IMR-90 (cell line): Measurements from ENCODE around the gene CPB2. TPM values are rescaled to one million over a fixed set of nuclear protein-coding genes. Genes with fewer than 3 reads are reported as not detected.

Experiments
- ATAC-seq: fragments of 200-7000 bp; cut with Tn5 transposase; 2 replicates; pipeline ENCODE4 v1.9.1; 2020; ENCODE audit warnings: low read depth, mild to moderate bottlenecking, moderate library complexity
- BruUV-seq: library from RNA; stranded (reverse); fragments of 400-500 nt; replicated peaks from 2 replicates; lab custom pipeline; 2021; lab: Mats Ljungman, UMichigan
- CTCF ChIA-PET: fragments of 300-600 bp; formaldehyde crosslinking; extraction: SDS; loops from one replicate; lab custom pipeline; 2021; ENCODE audit warnings: antibody characterized with exemption; lab: Yijun Ruan, JAX
- POLR2A ChIA-PET: fragments of 300-600 bp; sonication (Branson Sonifier 250); formaldehyde crosslinking; loops from one replicate; lab custom pipeline; 2022; ENCODE audit warnings: antibody characterized with exemption; ENCODE audit not compliant: unreplicated experiment; lab: Charles Lee
- DNase-seq: peaks from one replicate; pipeline ENCODE4 v3.0.0; 2013
- H2AFZ ChIP-seq: replicated peaks from 2 replicates; pipeline ENCODE3; 2013; ENCODE audit warnings: low read length, mild to moderate bottlenecking; ENCODE audit not compliant: poor library complexity
- H2AK5ac ChIP-seq: 2 replicates; pipeline ENCODE4 v1.6.1; 2013; ENCODE audit warnings: low read depth, low read length, inconsistent platforms
- H2AK9ac ChIP-seq: replicated peaks from 2 replicates; pipeline ENCODE3; 2013; ENCODE audit warnings: mild to moderate bottlenecking, low read depth, low read length, moderate library complexity; ENCODE audit not compliant: poor library complexity
- H2BK120ac ChIP-seq: 2 replicates; pipeline ENCODE4 v1.6.1; 2013; ENCODE audit warnings: low read depth, low read length, inconsistent platforms
- H2BK15ac ChIP-seq: 3 replicates; pipeline ENCODE4 v1.6.1; 2013; ENCODE audit warnings: low read depth, low read length, inconsistent platforms
- H2BK20ac ChIP-seq: 2 replicates; pipeline ENCODE4 v1.6.1; 2013; ENCODE audit warnings: low read depth, mild to moderate bottlenecking, inconsistent platforms, low read length, moderate library complexity
- H2BK5ac ChIP-seq: 2 replicates; pipeline ENCODE4 v1.6.1; 2013; ENCODE audit warnings: mild to moderate bottlenecking, low read depth, low read length, inconsistent platforms; ENCODE audit not compliant: poor library complexity, severe bottlenecking
- H3K14ac ChIP-seq: replicated peaks from 2 replicates; pipeline ENCODE4 v1.6.1; 2013; ENCODE audit warnings: low read depth, low read length, inconsistent platforms
- H3K18ac ChIP-seq: 2 replicates; pipeline ENCODE4 v1.6.1; 2013; ENCODE audit warnings: low read depth, low read length, control low read depth
- H3K23ac ChIP-seq: 2 replicates; pipeline ENCODE4 v1.6.1; 2013; ENCODE audit warnings: low read depth, low read length, inconsistent platforms
- H3K27ac ChIP-seq: 2 replicates; pipeline ENCODE4 v1.5.1; 2013; ENCODE audit warnings: mild to moderate bottlenecking, control low read depth, low read length; ENCODE audit not compliant: insufficient read depth
- H3K27me3 ChIP-seq: 2 replicates; pipeline ENCODE4 v1.6.1; 2013; ENCODE audit warnings: low read length; ENCODE audit not compliant: control insufficient read depth, insufficient read depth
- H3K36me3 ChIP-seq: 2 replicates; pipeline ENCODE4 v1.6.1; 2013; ENCODE audit warnings: low read length, mixed read lengths; ENCODE audit not compliant: control insufficient read depth, insufficient read depth
- H3K4ac ChIP-seq: 2 replicates; pipeline ENCODE4 v1.6.1; 2013; ENCODE audit warnings: low read depth, low read length, inconsistent platforms
- H3K4me1 ChIP-seq: 2 replicates; pipeline ENCODE4 v1.6.1; 2013; ENCODE audit warnings: low read length, mixed read lengths; ENCODE audit not compliant: control insufficient read depth, insufficient read depth
- H3K4me2 ChIP-seq: 2 replicates; pipeline ENCODE4 v1.6.1; 2013; ENCODE audit warnings: low read depth, mild to moderate bottlenecking, control low read depth, low read length, moderate library complexity
- H3K4me3 ChIP-seq: 2 replicates; pipeline ENCODE4 v1.5.1; 2013; ENCODE audit warnings: low read depth, mild to moderate bottlenecking, control low read depth, low read length, moderate library complexity; ENCODE audit not compliant: insufficient read depth
- H3K56ac ChIP-seq: 2 replicates; pipeline ENCODE4 v1.6.1; 2013; ENCODE audit warnings: low read length, inconsistent platforms; ENCODE audit not compliant: insufficient read depth; ENCODE audit errors: extremely low read depth
- H3K79me1 ChIP-seq, 2 experiments: 2 replicates each; pipeline ENCODE4 v1.6.1; 2013; ENCODE audit warnings: low read length in 2 of 2, inconsistent platforms in 1 of 2, low read depth in 1 of 2
- H3K9ac ChIP-seq: 2 replicates; pipeline ENCODE4 v1.6.1; 2013; ENCODE audit warnings: low read depth, low read length, control low read depth
- H3K9me1 ChIP-seq: 2 replicates; pipeline ENCODE4 v1.6.1; 2013; ENCODE audit warnings: low read length, inconsistent platforms; ENCODE audit not compliant: insufficient read depth
- H3K9me3 ChIP-seq: 2 replicates; pipeline ENCODE4 v1.6.1; 2013; ENCODE audit warnings: low read length; ENCODE audit not compliant: control insufficient read depth, insufficient read depth
- H4K20me1 ChIP-seq: 2 replicates; pipeline ENCODE4 v1.6.1; 2013; ENCODE audit warnings: low read length, inconsistent platforms; ENCODE audit not compliant: insufficient read depth
- H4K5ac ChIP-seq: 2 replicates; pipeline ENCODE4 v1.6.1; 2013; ENCODE audit warnings: mild to moderate bottlenecking, low read depth, low read length, control low read depth
- H4K8ac ChIP-seq, 2 experiments: 2 replicates each; pipeline ENCODE4 v1.6.1; 2013; ENCODE audit warnings: low read depth in 2 of 2, low read length in 2 of 2, control low read depth in 1 of 2, inconsistent platforms in 1 of 2
- H4K91ac ChIP-seq: 2 replicates; pipeline ENCODE4 v1.6.1; 2013; ENCODE audit warnings: low read depth, low read length, inconsistent platforms; ENCODE audit not compliant: insufficient read depth
- BHLHE40 ChIP-seq: fragments of 150-350 bp; IDR thresholded peaks from 2 replicates; pipeline ENCODE4 v1.6.1; 2016; ENCODE audit warnings: mild to moderate bottlenecking, low read depth, low read length
- CEBPB ChIP-seq: IDR thresholded peaks from 2 replicates; pipeline ENCODE4 v1.6.1; 2012; ENCODE audit warnings: low read depth, low read length, improper control_type of control experiment
- CHD1 ChIP-seq: IDR thresholded peaks from 2 replicates; pipeline ENCODE4 v1.6.1; 2012; ENCODE audit warnings: low read depth, low read length, improper control_type of control experiment
- CTCF ChIP-seq: conservative IDR thresholded peaks from 2 replicates; pipeline ENCODE4 v1.5.1; 2012; ENCODE audit warnings: mild to moderate bottlenecking, low read depth, low read length, improper control_type of control experiment
- ELK1 ChIP-seq: fragments of 150-350 bp; IDR thresholded peaks from 2 replicates; pipeline ENCODE4 v1.6.1; 2016; ENCODE audit warnings: low read depth, mild to moderate bottlenecking, low read length, moderate library complexity, borderline replicate concordance
- FOS ChIP-seq: fragments of 150-350 bp; IDR thresholded peaks from 2 replicates; pipeline ENCODE4 v1.6.1; 2016; ENCODE audit warnings: low read depth, low read length
- MAZ ChIP-seq: IDR thresholded peaks from 2 replicates; pipeline ENCODE4 v1.6.1; 2012; ENCODE audit warnings: low read depth, mild to moderate bottlenecking, low read length, improper control_type of control experiment, moderate library complexity, borderline replicate concordance
- MXI1 ChIP-seq: IDR thresholded peaks from 2 replicates; pipeline ENCODE4 v1.6.1; 2012; ENCODE audit warnings: low read depth, mild to moderate bottlenecking, low read length, moderate library complexity, borderline replicate concordance
- NFE2L2 ChIP-seq: fragments of 150-350 bp; IDR thresholded peaks from 2 replicates; pipeline ENCODE4 v1.6.1; 2016; ENCODE audit warnings: low read depth, mild to moderate bottlenecking, low read length
- POLR2A ChIP-seq: IDR thresholded peaks from 2 replicates; pipeline ENCODE4 v1.6.1; 2012; ENCODE audit warnings: mild to moderate bottlenecking, low read depth, low read length
- RAD21 ChIP-seq: IDR thresholded peaks from 2 replicates; pipeline ENCODE4 v1.6.1; 2012; ENCODE audit warnings: low read length, improper control_type of control experiment
- RCOR1 ChIP-seq: IDR thresholded peaks from 2 replicates; pipeline ENCODE4 v1.6.1; 2012; ENCODE audit warnings: mild to moderate bottlenecking, low read length, improper control_type of control experiment; ENCODE audit not compliant: insufficient replicate concordance
- RFX5 ChIP-seq: IDR thresholded peaks from 2 replicates; pipeline ENCODE4 v1.8.0; 2012; ENCODE audit warnings: low read depth, mild to moderate bottlenecking, low read length, moderate library complexity
- SMC3 ChIP-seq: fragments of 150-350 bp; IDR thresholded peaks from 2 replicates; pipeline ENCODE4 v1.6.1; 2016; ENCODE audit warnings: low read depth, mild to moderate bottlenecking, antibody characterized with exemption, low read length, moderate library complexity
- USF2 ChIP-seq: fragments of 150-350 bp; IDR thresholded peaks from 2 replicates; pipeline ENCODE4 v1.6.1; 2017; ENCODE audit warnings: mild to moderate bottlenecking, antibody characterized with exemption, low read length, low read depth
- WGBS, 2 experiments: methylation state at CpG; one replicate each; pipeline versions ENCODE4 v1.1.5 to v1.1.7; 2013; ENCODE audit warnings: missing lambda C conversion rate in 2 of 2; ENCODE audit not compliant: insufficient read length in 1 of 2; ENCODE audit errors: extremely low coverage in 2 of 2; 5-methylcytosine and 5-hydroxymethylcytosine counted together
- dilution Hi-C: fragments of 300-500 bp; cut with HindIII; formaldehyde crosslinking; loops from one replicate; pipeline ENCODE4 v1.14.3; 2018; ENCODE audit warnings: low sequenced_read_pairs; ENCODE audit not compliant: unreplicated experiment
- in situ Hi-C: fragments of 300-500 bp; cut with MboI; formaldehyde crosslinking; loops from 3 replicates; pipeline ENCODE4 v1.14.3; 2019; ENCODE audit warnings: low sequenced_read_pairs, inconsistent platforms, mixed read lengths
- intact Hi-C: fragments of 100-400 bp; cut with micrococcal nuclease; formaldehyde crosslinking; loops from 2 replicates; pipeline ENCODE4 v1.10.0; 2022
- polyA plus RNA-seq, 3 experiments: library from polyadenylated mRNA; depleted of rRNA; stranded (reverse); fragments of >200 nt; gene quantifications; 2 replicates each; pipeline ENCODE4 v1.2.3, GENCODE V29; 2012; ENCODE audit warnings: low replicate concordance in 1 of 3
- total RNA-seq: library from RNA; depleted of rRNA; stranded (reverse); fragments of >200 nt; gene quantifications from 2 replicates; pipeline ENCODE4 v1.2.3, GENCODE V29; 2012

Gene CPB2
- total and polyA plus RNA-seq, 2 of the 4 experiments (the other 2 are of a cell fraction): not detected

- no peak overlapping the region for H2AK9ac ChIP-seq
- no peak overlapping the region for H3K4me3 ChIP-seq
- no peak overlapping the region for H4K8ac ChIP-seq
- ATAC-seq (no peak), DNase-seq (no peak)
- H4K5ac ChIP-seq: no peak overlapping the region
- H3K18ac ChIP-seq: no peak overlapping the region
- dilution Hi-C loops (no loop called here), in situ Hi-C loops (no loop called here), intact Hi-C loops (loop anchor here (5.0 kb wide), 1 partner anchor 43 kb away; no protein-coding TSS in a partner anchor)
- no peak overlapping the region for H3K27ac ChIP-seq
- H3K27me3 ChIP-seq: no peaks in the 10 kb centered on the region
- peaks cover 25 to 33% of the 10 kb centered on the region in 2 experiments for H3K79me1 ChIP-seq
- no peak overlapping the region for H3K9ac ChIP-seq
- H2BK120ac ChIP-seq: no peak overlapping the region
- ChIA-PET CTCF (interaction anchor here (0.6 kb wide), 1 partner anchor 92 kb away, joined by 3 read pairs; no protein-coding TSS in a partner anchor), POLR2A (no interaction called here)
- peaks cover 5% of the 10 kb centered on the region for H3K4me1 ChIP-seq
- no peak overlapping the region for H3K56ac ChIP-seq
- no peak overlapping the region for H2AK5ac ChIP-seq
- no peak overlapping the region for H2BK5ac ChIP-seq
- no peak for TF ChIP-seq RFX5
- TF ChIP-seq FOS: no peak
- no peak for TF ChIP-seq RAD21
- no peak for TF ChIP-seq ELK1
- TF ChIP-seq SMC3: no peak
- no peak for TF ChIP-seq CHD1
- TF ChIP-seq CEBPB: no peak
- TF ChIP-seq CTCF: no peak
- no peak for TF ChIP-seq POLR2A
- TF ChIP-seq MAZ: no peak
- no peak for TF ChIP-seq USF2
- TF ChIP-seq MXI1: no peak
- TF ChIP-seq BHLHE40: no peak
- no peak for TF ChIP-seq NFE2L2
- TF ChIP-seq RCOR1: no peak
- H4K20me1 ChIP-seq: peaks cover 15% of the 10 kb centered on the region; the same call in 1 of the 2 replicates
- H2BK20ac ChIP-seq: no peak overlapping the region
- BruUV-seq: no TSS peak
- H3K14ac ChIP-seq: no peak overlapping the region
- peaks cover 9% of the 10 kb centered on the region; the same call in 1 of the 2 replicates for H3K9me1 ChIP-seq
- H3K4ac ChIP-seq: no peak overlapping the region
- H3K9me3 ChIP-seq: no peaks in the 10 kb centered on the region
- no peak overlapping the region for H2AFZ ChIP-seq
- peaks cover 8% of the 10 kb centered on the region for H3K36me3 ChIP-seq
- no CpG with 5 or more reads among the region's 2 CpGs for WGBS, 2 experiments
- no peak overlapping the region for H3K23ac ChIP-seq
- H3K4me2 ChIP-seq: no peak overlapping the region
- no peak overlapping the region for H4K91ac ChIP-seq
- H2BK15ac ChIP-seq: no peak overlapping the region
Measured at GRCh38 chr13:46035066-46035465, 69.8 kb downstream of the CPB2 start.
